Memory B cell (primary cell): ENCODE results near the gene MAP4K5.
A peak's percentile ranks its signal among the peaks of the same experiment; 100 is the strongest.
"Not testable (repeated sequence)": the region's sequence is repeated elsewhere in the genome, so short reads cannot be mapped to it uniquely, and the experiment has no call there.

Experiments used
- ATAC-seq: fragments of 150-1000 bp; cut with Tn5 transposase; 2 replicates; pipeline ENCODE4 v1.10.0; 2021; ENCODE audit warnings: low read depth, mild to moderate bottlenecking, moderate library complexity
- DNase-seq, 2 donors: peaks; one replicate each; pipeline ENCODE4 v3.0.0; 2022; ENCODE audit warnings: low spot score in 2 of 2
- H3K27ac Mint-ChIP-seq: one replicate; pipeline ENCODE4 v1.8.0; 2022; ENCODE audit warnings: mild to moderate bottlenecking, moderate library complexity, mixed read lengths
- H3K27me3 Mint-ChIP-seq: one replicate; pipeline ENCODE4 v1.8.0; 2022; ENCODE audit warnings: mixed read lengths
- H3K36me3 Mint-ChIP-seq: one replicate; pipeline ENCODE4 v1.8.0; 2022; ENCODE audit warnings: mild to moderate bottlenecking, mixed read lengths
- H3K4me1 Mint-ChIP-seq: one replicate; pipeline ENCODE4 v1.8.0; 2022; ENCODE audit warnings: mixed read lengths
- H3K4me3 Mint-ChIP-seq: one replicate; pipeline ENCODE4 v1.8.0; 2022; ENCODE audit warnings: mild to moderate bottlenecking, moderate library complexity, mixed read lengths
- H3K9me3 Mint-ChIP-seq: one replicate; pipeline ENCODE4 v1.8.0; 2022; ENCODE audit warnings: mixed read lengths

MAP4K5 gene

GRCh38 chr14:50542941-50543418 lies 10.6 kb upstream of the MAP4K5 start:
- Mint-ChIP-seq H3K27me3 (peaks cover 5% of the 10 kb centered on the region), H3K4me1 (peaks cover 10% of the 10 kb centered on the region), H3K4me3 (no peak overlapping the region), H3K9me3 (no peaks in the 10 kb centered on the region), H3K36me3 (peaks cover 5% of the 10 kb centered on the region), H3K27ac (no peak overlapping the region)
- DNase-seq (peak; percentile 28 to 41), ATAC-seq (peak; percentile 68)

- Mint-ChIP-seq H3K9me3 (peaks cover 2% of the 10 kb centered on the region), H3K27me3 (peaks cover 5% of the 10 kb centered on the region), H3K27ac (no peak overlapping the region), H3K4me3 (no peak overlapping the region), H3K4me1 (peaks cover 10% of the 10 kb centered on the region), H3K36me3 (peaks cover 9% of the 10 kb centered on the region)
- no peak for DNase-seq
- ATAC-seq: no peak
Observed at GRCh38 chr14:50541159-50541567, 8.8 kb upstream of the MAP4K5 start.

- H3K4me3 Mint-ChIP-seq: no peak overlapping the region
- H3K27me3 Mint-ChIP-seq: no peaks in the 10 kb centered on the region
- no peak for ATAC-seq
- peaks cover 10% of the 10 kb centered on the region for H3K4me1 Mint-ChIP-seq
- no peak for DNase-seq
- peak overlapping the region; percentile 35 for H3K27ac Mint-ChIP-seq
- H3K36me3 Mint-ChIP-seq: peaks cover 11% of the 10 kb centered on the region
- H3K9me3 Mint-ChIP-seq: peaks cover 4% of the 10 kb centered on the region
Observed at GRCh38 chr14:50539051-50539450, 6.7 kb upstream of the MAP4K5 start.

GRCh38 chr14:50538034-50538433 lies 5.7 kb upstream of the MAP4K5 start:
- H3K27ac Mint-ChIP-seq, ATAC-seq, H3K27me3 Mint-ChIP-seq: not testable (repeated sequence)

GRCh38 chr14:50534997-50535396 lies 2.6 kb upstream of the MAP4K5 start:
- Mint-ChIP-seq H3K4me3 (no peak overlapping the region), H3K4me1 (peaks cover 17% of the 10 kb centered on the region), H3K27ac (no peak overlapping the region), H3K36me3 (peaks cover 11% of the 10 kb centered on the region), H3K9me3 (peaks cover 4% of the 10 kb centered on the region), H3K27me3 (no peaks in the 10 kb centered on the region)
- ATAC-seq: no peak
- no peak for DNase-seq

More at GRCh38 chr14:50538034-50538433, 5.7 kb upstream of the MAP4K5 start:
- H3K9me3 Mint-ChIP-seq, H3K4me3 Mint-ChIP-seq, DNase-seq: not testable (repeated sequence)
- Mint-ChIP-seq H3K4me1 (peaks cover 11% of the 10 kb centered on the region), H3K36me3 (peaks cover 11% of the 10 kb centered on the region)

GRCh38 chr14:50534416-50534815 lies 2.0 kb upstream of the MAP4K5 start:
- Mint-ChIP-seq H3K36me3 (peaks cover 11% of the 10 kb centered on the region), H3K27ac (no peak overlapping the region), H3K4me3 (no peak overlapping the region), H3K4me1 (peaks cover 23% of the 10 kb centered on the region), H3K27me3 (no peaks in the 10 kb centered on the region), H3K9me3 (peaks cover 4% of the 10 kb centered on the region)
- ATAC-seq (no peak), DNase-seq (no peak)

- Mint-ChIP-seq H3K4me1 (peaks cover 25% of the 10 kb centered on the region), H3K27ac (no peak overlapping the region), H3K27me3 (no peaks in the 10 kb centered on the region), H3K36me3 (peaks cover 11% of the 10 kb centered on the region), H3K9me3 (peaks cover 4% of the 10 kb centered on the region), H3K4me3 (no peak overlapping the region)
- DNase-seq (no peak), ATAC-seq (no peak)
Observed at GRCh38 chr14:50533806-50534205, 1.4 kb upstream of the MAP4K5 start.

- Mint-ChIP-seq H3K27ac (peak overlapping the region; percentile 78), H3K36me3 (peaks cover 10% of the 10 kb centered on the region), H3K4me3 (peak overlapping the region; percentile 90), H3K27me3 (no peaks in the 10 kb centered on the region), H3K9me3 (peaks cover 4% of the 10 kb centered on the region), H3K4me1 (peaks cover 25% of the 10 kb centered on the region)
- ATAC-seq (no peak), DNase-seq (no peak)
Observed at GRCh38 chr14:50533241-50533705, 904 bp upstream of the MAP4K5 start.

GRCh38 chr14:50531595-50532501 lies 521 bp downstream of the MAP4K5 start:
- peak in 1 of 2 donors; percentile 6 for DNase-seq
- H3K9me3 Mint-ChIP-seq: peaks cover 2% of the 10 kb centered on the region
- H3K4me1 Mint-ChIP-seq: peaks cover 28% of the 10 kb centered on the region

GRCh38 chr14:50530794-50531365 lies 1.5 kb downstream of the MAP4K5 start:
- DNase-seq: no peak

More at GRCh38 chr14:50531595-50532501, 521 bp downstream of the MAP4K5 start:
- no peak for ATAC-seq
- peaks cover 10% of the 10 kb centered on the region for H3K36me3 Mint-ChIP-seq
- H3K4me3 Mint-ChIP-seq: peak overlapping the region; percentile 90
- no peaks in the 10 kb centered on the region for H3K27me3 Mint-ChIP-seq
- H3K27ac Mint-ChIP-seq: peak overlapping the region; percentile 78

GRCh38 chr14:50530358-50530757 lies 2.0 kb downstream of the MAP4K5 start:
- no peak overlapping the region for H3K27ac Mint-ChIP-seq
- H3K36me3 Mint-ChIP-seq: peaks cover 4% of the 10 kb centered on the region
- no peaks in the 10 kb centered on the region for H3K27me3 Mint-ChIP-seq
- DNase-seq (no peak), ATAC-seq (no peak)
- peak overlapping the region; percentile 90 for H3K4me3 Mint-ChIP-seq
- H3K9me3 Mint-ChIP-seq: no peaks in the 10 kb centered on the region
- H3K4me1 Mint-ChIP-seq: peaks cover 34% of the 10 kb centered on the region

More at GRCh38 chr14:50530794-50531365, 1.5 kb downstream of the MAP4K5 start:
- Mint-ChIP-seq H3K9me3 (peaks cover 1% of the 10 kb centered on the region), H3K27me3 (no peaks in the 10 kb centered on the region), H3K27ac (no peak overlapping the region), H3K4me1 (peaks cover 34% of the 10 kb centered on the region), H3K4me3 (peak overlapping the region; percentile 90), H3K36me3 (peaks cover 6% of the 10 kb centered on the region)
- ATAC-seq: no peak

GRCh38 chr14:50529288-50530179 lies 2.8 kb downstream of the MAP4K5 start:
- H3K27me3 Mint-ChIP-seq: no peaks in the 10 kb centered on the region
- no peak for ATAC-seq
- no peaks in the 10 kb centered on the region for H3K9me3 Mint-ChIP-seq
- DNase-seq: no peak
- peak overlapping the region; percentile 6 for H3K4me3 Mint-ChIP-seq
- peaks cover 42% of the 10 kb centered on the region for H3K4me1 Mint-ChIP-seq
- H3K27ac Mint-ChIP-seq: no peak overlapping the region
- H3K36me3 Mint-ChIP-seq: peaks cover 4% of the 10 kb centered on the region

GRCh38 chr14:50528000-50528399 lies 4.4 kb downstream of the MAP4K5 start:
- ATAC-seq: no peak
- no peak overlapping the region for H3K4me3 Mint-ChIP-seq
- H3K4me1 Mint-ChIP-seq: peaks cover 53% of the 10 kb centered on the region
- peaks cover 8% of the 10 kb centered on the region for H3K36me3 Mint-ChIP-seq
- no peak for DNase-seq
- H3K9me3 Mint-ChIP-seq: no peaks in the 10 kb centered on the region
- H3K27ac Mint-ChIP-seq: peak overlapping the region; percentile 14
- no peaks in the 10 kb centered on the region for H3K27me3 Mint-ChIP-seq
